Activated naive CD4-positive, alpha-beta T cell treated with Interleukin-2 at 50 U/mL for 16 hours (primary cell): ENCODE data around the gene HOXB7.

Experiments used
- DNase-seq: peaks from one replicate; pipeline ENCODE4 v3.0.0-alpha.2; 2020

Gene HOXB7

GRCh38 chr17:48606892-48607614 is 3.8 kb downstream of the HOXB7 start:
- DNase-seq = no peak

GRCh38 chr17:48605991-48606891 is 4.6 kb downstream of the HOXB7 start:
- no peak for DNase-seq

- DNase-seq = no peak
Observed at GRCh38 chr17:48605409-48605919, 5.4 kb downstream of the HOXB7 start.

- DNase-seq = no peak
Observed at GRCh38 chr17:48604770-48605329, 6.0 kb downstream of the HOXB7 start, which contains the start of gene HOXB6. HOXB6 (minus strand) TSS chr17:48604986; CDS start chr17:48598150, 6,836 bp downstream.

- no peak for DNase-seq
Observed at GRCh38 chr17:48603959-48604769, 6.7 kb downstream of the HOXB7 start.

GRCh38 chr17:48601539-48602425 is 9.0 kb downstream of the HOXB7 start:
- DNase-seq = no peak

- DNase-seq = no peak
Observed at GRCh38 chr17:48601207-48601538, 9.6 kb downstream of the HOXB7 start.

- DNase-seq = no peak
Observed at GRCh38 chr17:48600244-48601098, 10.3 kb downstream of the HOXB7 start.

- no peak for DNase-seq
Observed at GRCh38 chr17:48599354-48599753, 11.5 kb downstream of the HOXB7 start.

- no peak for DNase-seq
Observed at GRCh38 chr17:48598736-48599135, 12.1 kb downstream of the HOXB7 start.

GRCh38 chr17:48597778-48598631 is 12.8 kb downstream of the HOXB7 start:
- peak; percentile 42 for DNase-seq

GRCh38 chr17:48597528-48597777 is 13.4 kb downstream of the HOXB7 start:
- no peak for DNase-seq

GRCh38 chr17:48596735-48597527 is 13.9 kb downstream of the HOXB7 start:
- no peak for DNase-seq

GRCh38 chr17:48596000-48596734 is 14.7 kb downstream of the HOXB7 start:
- peak; percentile 49 for DNase-seq

- DNase-seq = no peak
Observed at GRCh38 chr17:48595278-48595999, 15.4 kb downstream of the HOXB7 start.

- no peak for DNase-seq
Observed at GRCh38 chr17:48594538-48595277, 16.1 kb downstream of the HOXB7 start.
